ENCODE data around the gene POLR2A.
"Not testable (repeated sequence)": the region's sequence is repeated elsewhere in the genome, so short reads cannot be mapped to it uniquely, and the experiment has no call there.

The POLR2A gene

GRCh38 chr17:7467498-7467897, 16.7 kb upstream of the POLR2A start:
- Histone ChIP-seq H4K8ac (ENCODE audit: low read depth, low read length) (no peak overlapping the region), H3K36me3 (ENCODE audit: control insufficient read depth in 1 of 2, insufficient read depth in 2 of 2, low read length in 2 of 2) (peaks cover 33 to 34% of the 10 kb centered on the region in 2 experiments), H2AFZ (ENCODE audit: insufficient read depth, low read length, poor library complexity) (no peak overlapping the region), H3K9ac (ENCODE audit: low read length) (no peak overlapping the region), H3K14ac (ENCODE audit: low read length) (no peak overlapping the region), H3K18ac (ENCODE audit: low read length) (no peak overlapping the region), H2BK12ac (ENCODE audit: low read length) (no peak overlapping the region), H4K91ac (ENCODE audit: low read depth, low read length) (no peak overlapping the region), H3K27ac (ENCODE audit: low read depth, low read length) (no peak overlapping the region), H3K23ac (ENCODE audit: low read length) (no peak overlapping the region), H3K27me3 (ENCODE audit: insufficient read depth, low read length) (no peaks in the 10 kb centered on the region), H3K4ac (ENCODE audit: low read depth, low read length) (no peak overlapping the region), H3K4me1 (ENCODE audit: control insufficient read depth in 1 of 2, insufficient read depth in 2 of 2, low read length in 2 of 2) (peaks cover 3 to 7% of the 10 kb centered on the region in 2 experiments), H3K4me3 (ENCODE audit: low read depth, low read length) (no peak overlapping the region), H3K4me2 (ENCODE audit: low read length) (no peak overlapping the region), H2AK5ac (ENCODE audit: low read length) (no peak overlapping the region), H3K9me3 (ENCODE audit: insufficient read depth, low read depth, low read length) (no peaks in the 10 kb centered on the region), H3K79me2 (ENCODE audit: control insufficient read depth, insufficient read depth, low read length, poor library complexity) (no peaks in the 10 kb centered on the region), H2BK120ac (ENCODE audit: insufficient read depth, low read length, poor library complexity) (no peak overlapping the region), H2BK5ac (ENCODE audit: low read depth, low read length, poor library complexity) (no peak overlapping the region), H4K12ac (ENCODE audit: low read depth, low read length) (no peak overlapping the region), H3K79me1 (ENCODE audit: low read length) (no peaks in the 10 kb centered on the region)
- DNase-seq, result no peak
- WGBS (ENCODE audit: extremely low coverage, insufficient coverage, insufficient read length), result no CpG with 5 or more reads among the region's 3 CpGs

GRCh38 chr17:7468290-7468689, 15.9 kb upstream of the POLR2A start:
- Histone ChIP-seq H2AFZ (ENCODE audit: insufficient read depth, low read length, poor library complexity) (no peak overlapping the region), H3K4me2 (ENCODE audit: low read length) (no peak overlapping the region), H3K18ac (ENCODE audit: low read length) (no peak overlapping the region), H3K9ac (ENCODE audit: low read length) (no peak overlapping the region), H3K27ac (ENCODE audit: low read depth, low read length) (no peak overlapping the region), H2BK5ac (ENCODE audit: low read depth, low read length, poor library complexity) (no peak overlapping the region), H4K8ac (ENCODE audit: low read depth, low read length) (no peak overlapping the region), H3K27me3 (ENCODE audit: insufficient read depth, low read length) (no peaks in the 10 kb centered on the region), H2BK120ac (ENCODE audit: insufficient read depth, low read length, poor library complexity) (no peak overlapping the region), H3K14ac (ENCODE audit: low read length) (no peak overlapping the region), H3K79me2 (ENCODE audit: control insufficient read depth, insufficient read depth, low read length, poor library complexity) (no peaks in the 10 kb centered on the region), H3K23ac (ENCODE audit: low read length) (no peak overlapping the region), H3K36me3 (ENCODE audit: control insufficient read depth in 1 of 2, insufficient read depth in 2 of 2, low read length in 2 of 2) (peaks cover 25 to 26% of the 10 kb centered on the region in 2 experiments), H3K4me1 (ENCODE audit: control insufficient read depth in 1 of 2, insufficient read depth in 2 of 2, low read length in 2 of 2) (peaks cover 3 to 7% of the 10 kb centered on the region in 2 experiments), H2AK5ac (ENCODE audit: low read length) (no peak overlapping the region), H4K12ac (ENCODE audit: low read depth, low read length) (no peak overlapping the region), H3K4me3 (ENCODE audit: low read depth, low read length) (no peak overlapping the region), H4K91ac (ENCODE audit: low read depth, low read length) (no peak overlapping the region), H3K9me3 (ENCODE audit: insufficient read depth, low read depth, low read length) (no peaks in the 10 kb centered on the region), H3K79me1 (ENCODE audit: low read length) (no peaks in the 10 kb centered on the region), H3K4ac (ENCODE audit: low read depth, low read length) (no peak overlapping the region), H2BK12ac (ENCODE audit: low read length) (no peak overlapping the region)
- no CpG with 5 or more reads among the region's 11 CpGs for WGBS (ENCODE audit: extremely low coverage, insufficient coverage, insufficient read length)
- DNase-seq, result no peak

- H4K8ac ChIP-seq (ENCODE audit: low read depth, low read length), result no peak overlapping the region
- H4K12ac ChIP-seq (ENCODE audit: low read depth, low read length), result no peak overlapping the region
- no peak overlapping the region for H2BK12ac ChIP-seq (ENCODE audit: low read length)
- H3K9ac ChIP-seq (ENCODE audit: low read length), result no peak overlapping the region
- H3K23ac ChIP-seq (ENCODE audit: low read length), result no peak overlapping the region
- no peak overlapping the region for H2AK5ac ChIP-seq (ENCODE audit: low read length)
- peaks cover 3 to 7% of the 10 kb centered on the region in 2 experiments for H3K4me1 ChIP-seq (ENCODE audit: control insufficient read depth in 1 of 2, insufficient read depth in 2 of 2, low read length in 2 of 2)
- H4K91ac ChIP-seq (ENCODE audit: low read depth, low read length), result no peak overlapping the region
- H3K4ac ChIP-seq (ENCODE audit: low read depth, low read length), result no peak overlapping the region
- no peak overlapping the region for H2BK5ac ChIP-seq (ENCODE audit: low read depth, low read length, poor library complexity)
- H3K36me3 ChIP-seq (ENCODE audit: control insufficient read depth in 1 of 2, insufficient read depth in 2 of 2, low read length in 2 of 2), result peaks cover 19 to 20% of the 10 kb centered on the region in 2 experiments
- H3K27ac ChIP-seq (ENCODE audit: low read depth, low read length), result no peak overlapping the region
- H2AFZ ChIP-seq (ENCODE audit: insufficient read depth, low read length, poor library complexity), result no peak overlapping the region
- no peaks in the 10 kb centered on the region for H3K79me2 ChIP-seq (ENCODE audit: control insufficient read depth, insufficient read depth, low read length, poor library complexity)
- H2BK120ac ChIP-seq (ENCODE audit: insufficient read depth, low read length, poor library complexity), result no peak overlapping the region
- no peaks in the 10 kb centered on the region for H3K27me3 ChIP-seq (ENCODE audit: insufficient read depth, low read length)
- WGBS (ENCODE audit: extremely low coverage, insufficient coverage, insufficient read length), result no CpG with 5 or more reads among the region's 12 CpGs
- no peak overlapping the region for H3K18ac ChIP-seq (ENCODE audit: low read length)
- peak in 1 of 2 donors; percentile 31 for DNase-seq
- no peak overlapping the region for H3K4me2 ChIP-seq (ENCODE audit: low read length)
- no peaks in the 10 kb centered on the region for H3K79me1 ChIP-seq (ENCODE audit: low read length)
- H3K9me3 ChIP-seq (ENCODE audit: insufficient read depth, low read depth, low read length), result no peaks in the 10 kb centered on the region
- no peak overlapping the region for H3K4me3 ChIP-seq (ENCODE audit: low read depth, low read length)
- no peak overlapping the region for H3K14ac ChIP-seq (ENCODE audit: low read length)
Measured at GRCh38 chr17:7468804-7469389, 15.3 kb upstream of the POLR2A start.

GRCh38 chr17:7469843-7470242, 14.3 kb upstream of the POLR2A start:
- H3K36me3 ChIP-seq (ENCODE audit: control insufficient read depth in 1 of 2, insufficient read depth in 2 of 2, low read length in 2 of 2), result peaks cover 17 to 19% of the 10 kb centered on the region in 2 experiments
- not testable (repeated sequence) for H4K12ac ChIP-seq (ENCODE audit: low read depth, low read length); H3K18ac ChIP-seq (ENCODE audit: low read length); DNase-seq; H4K8ac ChIP-seq (ENCODE audit: low read depth, low read length); H3K14ac ChIP-seq (ENCODE audit: low read length); H3K79me2 ChIP-seq (ENCODE audit: control insufficient read depth, insufficient read depth, low read length, poor library complexity); H3K9me3 ChIP-seq (ENCODE audit: insufficient read depth, low read depth, low read length); H3K4me1 ChIP-seq (ENCODE audit: control insufficient read depth in 1 of 2, insufficient read depth in 2 of 2, low read length in 2 of 2); H3K79me1 ChIP-seq (ENCODE audit: low read length); H3K9ac ChIP-seq (ENCODE audit: low read length); H3K4ac ChIP-seq (ENCODE audit: low read depth, low read length); H4K91ac ChIP-seq (ENCODE audit: low read depth, low read length); H2BK5ac ChIP-seq (ENCODE audit: low read depth, low read length, poor library complexity); H3K27me3 ChIP-seq (ENCODE audit: insufficient read depth, low read length); H2AFZ ChIP-seq (ENCODE audit: insufficient read depth, low read length, poor library complexity); H3K4me3 ChIP-seq (ENCODE audit: low read depth, low read length); H2BK120ac ChIP-seq (ENCODE audit: insufficient read depth, low read length, poor library complexity); H3K23ac ChIP-seq (ENCODE audit: low read length); H3K27ac ChIP-seq (ENCODE audit: low read depth, low read length); H2BK12ac ChIP-seq (ENCODE audit: low read length); H2AK5ac ChIP-seq (ENCODE audit: low read length); H3K4me2 ChIP-seq (ENCODE audit: low read length)
- WGBS (ENCODE audit: extremely low coverage, insufficient coverage, insufficient read length), result no CpG with 5 or more reads among the region's 12 CpGs
